Astrocyte (in vitro differentiated cells and primary cell): ENCODE data around the gene CEP104.

Source experiments
- CTCF ChIP-seq: IDR thresholded peaks from 2 replicates; pipeline ENCODE4 v1.5.1; 2011; ENCODE audit warnings: low read depth, mild to moderate bottlenecking, inconsistent platforms, low read length, moderate library complexity; ENCODE audit not compliant: insufficient read depth
- EZH2 ChIP-seq: IDR thresholded peaks from 2 replicates; pipeline ENCODE4 v1.6.1; 2012; ENCODE audit warnings: mild to moderate bottlenecking, low read length, inconsistent platforms; ENCODE audit not compliant: insufficient read depth

GRCh38 chr1:3838788-3839187 lies 18.2 kb downstream of the CEP104 start:
- TF ChIP-seq CTCF: no peak
- TF ChIP-seq EZH2: no peak
